Stimulated activated CD4-positive, alpha-beta T cell treated with anti-CD3 and anti-CD28 coated beads, Interleukin-4, amount 100 ng/mL, for 48 hours (primary cell): ENCODE measurements around the gene CFDP1.

Experiments used
- DNase-seq, 2 donors: peaks; one replicate each; pipeline ENCODE4 v3.0.0-alpha.2; 2020; ENCODE audit warnings: low read depth in 2 of 2

CFDP1 gene

GRCh38 chr16:75372236-75372856 is 61.0 kb downstream of the CFDP1 start:
- no peak for DNase-seq

GRCh38 chr16:75371171-75371570 is 62.1 kb downstream of the CFDP1 start:
- no peak for DNase-seq

- DNase-seq = no peak
These were observed 69.0 kb downstream of the CFDP1 start for GRCh38 chr16:75364286-75364791.

- DNase-seq = no peak
These were observed 70.5 kb downstream of the CFDP1 start for GRCh38 chr16:75362846-75363245.

GRCh38 chr16:75361936-75362335 is 71.4 kb downstream of the CFDP1 start:
- DNase-seq = no peak

- no peak for DNase-seq
These were observed 79.1 kb downstream of the CFDP1 start for GRCh38 chr16:75354170-75354569.

- DNase-seq = no peak
These were observed 82.1 kb downstream of the CFDP1 start for GRCh38 chr16:75351183-75351582.

- no peak for DNase-seq
These were observed 87.6 kb downstream of the CFDP1 start for GRCh38 chr16:75345711-75346110.

GRCh38 chr16:75343941-75344340 is 89.4 kb downstream of the CFDP1 start:
- no peak for DNase-seq

GRCh38 chr16:75343286-75343685 is 90.0 kb downstream of the CFDP1 start:
- DNase-seq = no peak

GRCh38 chr16:75342308-75342811 is 90.9 kb downstream of the CFDP1 start:
- DNase-seq = no peak

- no peak for DNase-seq
These were observed 91.6 kb downstream of the CFDP1 start for GRCh38 chr16:75341564-75342307.

GRCh38 chr16:75340741-75341491 is 92.4 kb downstream of the CFDP1 start:
- DNase-seq = no peak

- no peak for DNase-seq
These were observed 95.9 kb downstream of the CFDP1 start for GRCh38 chr16:75337430-75337829.

GRCh38 chr16:75336521-75336920 is 96.8 kb downstream of the CFDP1 start:
- DNase-seq = no peak

GRCh38 chr16:75333721-75334163 is 99.6 kb downstream of the CFDP1 start:
- no peak for DNase-seq

GRCh38 chr16:75329943-75330342 is 103.4 kb downstream of the CFDP1 start:
- DNase-seq = no peak

GRCh38 chr16:75326333-75326732 is 107.0 kb downstream of the CFDP1 start:
- no peak for DNase-seq

- DNase-seq = no peak
These were observed 109.4 kb downstream of the CFDP1 start for GRCh38 chr16:75323933-75324332.

GRCh38 chr16:75323198-75323597 is 110.1 kb downstream of the CFDP1 start:
- no peak for DNase-seq

GRCh38 chr16:75322740-75323139 is 110.6 kb downstream of the CFDP1 start:
- DNase-seq = no peak

GRCh38 chr16:75320435-75320834 is 112.9 kb downstream of the CFDP1 start:
- DNase-seq = no peak
